Progenitor cell of endocrine pancreas (in vitro differentiated cells): ENCODE data around the gene INMT. TPM values are rescaled to one million over a fixed set of nuclear protein-coding genes. Genes with fewer than 3 reads are reported as not detected.

Source experiments
- DNase-seq: peaks from one replicate; pipeline ENCODE4 v3.0.0; 2021; ENCODE audit warnings: low spot score; ENCODE audit not compliant: unreplicated experiment
- H3K27ac Mint-ChIP-seq: 2 replicates; pipeline ENCODE4 v1.8.0; 2021; ENCODE audit warnings: mild to moderate bottlenecking, moderate library complexity, mixed read lengths
- H3K27me3 Mint-ChIP-seq: 2 replicates; pipeline ENCODE4 v1.8.0; 2021; ENCODE audit warnings: mixed read lengths
- H3K36me3 Mint-ChIP-seq: 2 replicates; pipeline ENCODE4 v1.8.0; 2022; ENCODE audit warnings: mixed read lengths; ENCODE audit not compliant: insufficient read depth
- H3K4me1 Mint-ChIP-seq: 2 replicates; pipeline ENCODE4 v1.8.0; 2021; ENCODE audit warnings: low read depth, mixed read lengths
- H3K4me3 Mint-ChIP-seq: 2 replicates; pipeline ENCODE4 v1.8.0; 2021; ENCODE audit warnings: low read depth, mild to moderate bottlenecking, moderate library complexity, mixed read lengths
- H3K9me3 Mint-ChIP-seq: 2 replicates; pipeline ENCODE4 v1.8.0; 2021; ENCODE audit warnings: low read depth, mixed read lengths
- total RNA-seq: library from RNA; stranded (reverse); gene quantifications from 2 replicates; pipeline ENCODE4 v1.2.1, GENCODE V29; 2021
- TF ChIP-seq, protein P1 (sequence below): fragments of 200-600 bp; sonication (generic); IDR thresholded peaks from one replicate; pipeline ENCODE4 v1.5.0; 2021; ENCODE audit warnings: antibody characterized with exemption, mild to moderate bottlenecking; ENCODE audit not compliant: unreplicated experiment

The INMT gene
- total RNA-seq, 1 donor from 2014 or later, result 2.9 TPM

DNA sequence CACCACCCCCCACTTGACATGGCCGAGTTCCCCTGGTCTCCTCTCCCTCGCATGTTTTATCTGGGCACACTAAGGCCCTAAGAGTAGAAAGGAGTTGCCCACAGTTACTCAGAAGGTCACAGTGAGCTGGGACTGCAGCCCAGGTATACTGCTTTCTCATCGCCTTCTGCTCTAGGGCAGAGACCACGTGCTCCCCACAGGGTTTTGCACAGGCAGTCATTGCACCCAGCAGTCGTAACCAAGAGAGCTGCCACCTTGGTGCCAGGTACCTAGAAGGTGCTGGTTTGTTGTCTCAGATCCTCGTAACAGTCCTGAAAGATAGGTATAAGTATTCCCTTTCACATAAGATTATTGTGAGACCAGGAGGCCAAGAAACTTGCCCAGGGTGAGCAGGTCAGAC is 21.0 kb downstream of the INMT start:
- no peaks in the 10 kb centered on the region for H3K9me3 Mint-ChIP-seq
- DNase-seq, result no peak
- no peaks in the 10 kb centered on the region for H3K27me3 Mint-ChIP-seq
- peak overlapping the region; percentile 3 for H3K4me3 Mint-ChIP-seq
- peaks cover 5% of the 10 kb centered on the region for H3K4me1 Mint-ChIP-seq
- H3K27ac Mint-ChIP-seq, result no peak overlapping the region
- TF ChIP-seq, protein P1, sequence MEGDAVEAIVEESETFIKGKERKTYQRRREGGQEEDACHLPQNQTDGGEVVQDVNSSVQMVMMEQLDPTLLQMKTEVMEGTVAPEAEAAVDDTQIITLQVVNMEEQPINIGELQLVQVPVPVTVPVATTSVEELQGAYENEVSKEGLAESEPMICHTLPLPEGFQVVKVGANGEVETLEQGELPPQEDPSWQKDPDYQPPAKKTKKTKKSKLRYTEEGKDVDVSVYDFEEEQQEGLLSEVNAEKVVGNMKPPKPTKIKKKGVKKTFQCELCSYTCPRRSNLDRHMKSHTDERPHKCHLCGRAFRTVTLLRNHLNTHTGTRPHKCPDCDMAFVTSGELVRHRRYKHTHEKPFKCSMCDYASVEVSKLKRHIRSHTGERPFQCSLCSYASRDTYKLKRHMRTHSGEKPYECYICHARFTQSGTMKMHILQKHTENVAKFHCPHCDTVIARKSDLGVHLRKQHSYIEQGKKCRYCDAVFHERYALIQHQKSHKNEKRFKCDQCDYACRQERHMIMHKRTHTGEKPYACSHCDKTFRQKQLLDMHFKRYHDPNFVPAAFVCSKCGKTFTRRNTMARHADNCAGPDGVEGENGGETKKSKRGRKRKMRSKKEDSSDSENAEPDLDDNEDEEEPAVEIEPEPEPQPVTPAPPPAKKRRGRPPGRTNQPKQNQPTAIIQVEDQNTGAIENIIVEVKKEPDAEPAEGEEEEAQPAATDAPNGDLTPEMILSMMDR, result no peak
- H3K36me3 Mint-ChIP-seq, result peaks cover 1% of the 10 kb centered on the region

DNA sequence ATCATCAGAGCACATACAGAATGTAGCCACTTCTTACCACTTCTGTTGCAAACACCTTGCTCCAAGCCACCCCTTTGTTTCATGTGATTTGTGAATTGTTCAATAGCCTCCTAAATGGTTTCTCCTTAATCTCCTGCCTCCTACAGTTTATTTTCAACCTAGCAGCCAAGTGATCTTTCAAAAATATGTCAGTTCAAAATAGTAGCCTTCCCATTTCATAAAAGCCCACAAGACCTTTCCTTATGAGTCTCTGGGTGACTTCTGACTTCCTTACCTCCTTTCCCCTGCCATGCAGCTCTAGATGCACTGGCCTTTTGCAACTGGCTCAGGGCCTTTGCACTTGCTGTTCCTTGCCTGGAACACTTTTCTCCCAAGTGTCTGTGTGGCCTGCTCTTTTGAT is 24.1 kb downstream of the INMT start:
- H3K27ac Mint-ChIP-seq, result no peak overlapping the region
- TF ChIP-seq, protein P1, result no peak
- DNase-seq, result no peak
- H3K27me3 Mint-ChIP-seq, result no peaks in the 10 kb centered on the region
- H3K4me3 Mint-ChIP-seq, result no peak overlapping the region
- H3K36me3 Mint-ChIP-seq, result peaks cover 5% of the 10 kb centered on the region
- no peaks in the 10 kb centered on the region for H3K9me3 Mint-ChIP-seq
- peaks cover 5% of the 10 kb centered on the region for H3K4me1 Mint-ChIP-seq

DNA sequence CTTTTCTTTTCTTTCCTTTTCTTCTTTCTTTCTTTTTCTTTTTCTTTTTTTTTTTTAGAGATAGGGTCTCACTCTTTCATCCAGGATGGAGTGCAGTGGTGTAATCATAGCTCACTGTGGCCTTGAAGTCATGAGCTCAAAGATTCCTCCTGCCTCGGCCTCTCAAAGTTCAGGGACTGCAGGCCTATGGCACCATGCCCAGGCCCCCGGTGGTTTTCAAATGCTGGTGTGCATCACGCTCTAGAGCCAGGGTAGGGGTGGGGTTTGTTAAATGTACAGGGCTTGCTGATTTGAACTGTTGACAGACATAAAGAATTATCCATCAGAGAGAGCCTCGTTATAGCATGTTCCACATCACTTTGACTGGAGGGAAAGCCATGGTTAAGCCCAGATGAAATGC is 25.0 kb downstream of the INMT start:
- TF ChIP-seq, protein P1, result no peak
- Mint-ChIP-seq H3K27me3 (no peaks in the 10 kb centered on the region), H3K4me1 (peaks cover 3% of the 10 kb centered on the region), H3K27ac (no peak overlapping the region), H3K36me3 (peaks cover 11% of the 10 kb centered on the region), H3K9me3 (no peaks in the 10 kb centered on the region), H3K4me3 (no peak overlapping the region)
- DNase-seq, result no peak

DNA sequence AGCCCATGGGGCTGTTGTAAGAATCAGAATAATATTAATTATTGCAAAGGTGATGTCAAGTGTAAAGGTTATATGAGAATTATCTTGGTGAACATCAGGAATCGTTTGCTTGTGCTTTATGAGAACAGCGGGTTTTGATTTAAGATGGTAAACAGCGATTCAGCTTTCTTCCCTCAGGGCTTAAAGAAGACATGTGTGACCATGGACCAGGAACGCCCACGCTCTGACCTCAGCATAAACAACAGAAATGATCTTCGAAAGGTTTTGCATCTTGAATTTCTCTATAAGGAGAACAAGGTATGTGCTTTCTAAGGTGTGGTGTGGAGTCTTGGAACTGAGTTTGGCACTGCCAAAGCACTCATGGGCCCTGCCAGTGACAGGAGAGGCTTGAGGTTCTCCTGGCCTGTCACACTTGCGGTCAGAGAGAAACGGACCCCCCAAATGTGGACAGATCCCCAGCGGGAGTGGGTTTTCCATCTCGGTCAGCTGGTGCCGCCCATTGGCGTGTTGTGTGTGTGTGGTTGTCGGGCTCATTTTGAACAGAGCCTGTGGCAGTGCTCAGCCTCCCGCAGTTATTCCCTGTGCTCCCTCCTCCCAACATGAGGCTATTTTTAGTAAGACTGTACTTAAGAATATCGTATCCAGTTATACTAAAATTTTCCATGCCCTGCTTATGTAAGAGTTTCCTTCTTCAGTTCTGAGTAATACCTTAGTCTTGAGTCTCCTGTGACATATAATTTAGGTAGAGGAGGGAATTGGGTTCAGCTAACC is 26.5 kb downstream of the INMT start:
- peaks cover 17% of the 10 kb centered on the region for H3K36me3 Mint-ChIP-seq
- no peak overlapping the region for H3K4me3 Mint-ChIP-seq
- H3K27ac Mint-ChIP-seq, result no peak overlapping the region
- TF ChIP-seq, protein P1, result no peak
- no peaks in the 10 kb centered on the region for H3K27me3 Mint-ChIP-seq
- no peaks in the 10 kb centered on the region for H3K9me3 Mint-ChIP-seq
- no peak for DNase-seq
- H3K4me1 Mint-ChIP-seq, result no peaks in the 10 kb centered on the region

DNA sequence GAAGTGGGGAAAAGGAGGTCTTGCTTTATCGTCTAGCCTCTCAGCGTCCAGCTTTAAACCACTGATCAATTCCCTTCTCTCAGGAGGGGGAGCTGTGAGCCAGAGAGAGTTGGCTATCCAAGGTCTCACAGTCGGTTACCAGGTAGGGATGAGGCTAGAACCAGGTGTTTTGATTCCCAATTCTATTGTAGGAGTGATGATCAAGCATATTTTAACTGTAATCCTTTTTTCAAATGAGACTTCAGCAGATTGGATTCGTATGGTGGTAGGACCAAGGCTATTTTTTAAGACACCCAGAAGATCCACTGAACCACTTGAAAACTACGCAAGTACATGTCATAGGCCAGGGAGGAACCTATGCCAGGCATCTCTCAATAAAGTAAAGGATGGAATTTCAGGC is 27.6 kb downstream of the INMT start:
- no peaks in the 10 kb centered on the region for H3K4me1 Mint-ChIP-seq
- H3K27me3 Mint-ChIP-seq, result no peaks in the 10 kb centered on the region
- no peaks in the 10 kb centered on the region for H3K9me3 Mint-ChIP-seq
- peaks cover 21% of the 10 kb centered on the region for H3K36me3 Mint-ChIP-seq
- TF ChIP-seq, protein P1, result no peak
- DNase-seq, result no peak
- H3K4me3 Mint-ChIP-seq, result no peak overlapping the region
- H3K27ac Mint-ChIP-seq, result no peak overlapping the region
